ENCODE measurements around the gene TDRD9. TPM values are rescaled to one million over a fixed set of nuclear protein-coding genes. Genes with fewer than 3 reads are reported as not detected.

The TDRD9 gene
- total and polyA plus RNA-seq, 2 experiments from 2014 or later, result 0.24 TPM; not detected in 1

- Mint-ChIP-seq H3K9me3 (no peaks in the 10 kb centered on the region; the same call in 2 of the 3 replicates), H3K36me3 (ENCODE audit: low read depth) (no peaks in the 10 kb centered on the region), H3K27ac (no peak overlapping the region), H3K27me3 (ENCODE audit: insufficient read depth, low read depth, poor library complexity) (peaks cover 8% of the 10 kb centered on the region), H3K4me3 (no peak overlapping the region), H3K4me1 (peaks cover 17% of the 10 kb centered on the region)
- DNase-seq (ENCODE audit: low spot score), result no peak
- no peak overlapping the region for H3K27ac ChIP-seq (ENCODE audit: low read depth)
- ATAC-seq, result no peak
- H3K9me2 ChIP-seq (ENCODE audit: insufficient read depth), result no peaks in the 10 kb centered on the region
- H3K4me3 ChIP-seq, result no peak overlapping the region
- TF ChIP-seq EZH2phosphoT487 (IDR thresholded peaks at IDR 0.05; ENCODE audit: unreplicated experiment) (no peak), POLR2AphosphoS5 (IDR thresholded peaks at IDR 0.05; ENCODE audit: low read depth) (no peak), JUNB (IDR thresholded peaks at IDR 0.05; ENCODE audit: unreplicated experiment) (no peak), ETS1 (IDR thresholded peaks at IDR 0.05) (no peak), CTCF (conservative IDR thresholded peaks at IDR 0.05; ENCODE audit: low read depth in 2 of 2) (no peak), ZNF331 (CRISPR knock-in tag; IDR thresholded peaks at IDR 0.05; ENCODE audit: low read depth) (no peak), ZNF114 (CRISPR knock-in tag; IDR thresholded peaks at IDR 0.05) (no peak), ZNF462 (CRISPR knock-in tag; IDR thresholded peaks at IDR 0.05) (no peak), CREB1 (CRISPR knock-in tag; IDR thresholded peaks at IDR 0.05; ENCODE audit: low read depth) (no peak), NANOG (IDR thresholded peaks at IDR 0.05; ENCODE audit: borderline replicate concordance) (no peak), EZH2 (IDR thresholded peaks at IDR 0.05; ENCODE audit: low read depth, unreplicated experiment) (no peak), REST (IDR thresholded peaks at IDR 0.05; ENCODE audit: unreplicated experiment) (no peak), STAT1 (IDR thresholded peaks at IDR 0.05; ENCODE audit: unreplicated experiment) (no peak)
- H3F3A ChIP-seq (replicated peaks; ENCODE audit: low read depth), result no peaks in the 10 kb centered on the region
- peak overlapping the region; percentile 90 for H2AFZ ChIP-seq
- peak overlapping the region; percentile 66; the same call in 1 of the 2 replicates for H3K4me2 ChIP-seq
- no peaks in the 10 kb centered on the region for H3K79me2 ChIP-seq (replicated peaks; ENCODE audit: insufficient read depth)
- H3K4me1 ChIP-seq (ENCODE audit: insufficient read depth), result peaks cover 8% of the 10 kb centered on the region
- H3K27me3 ChIP-seq (ENCODE audit: insufficient read depth), result no peaks in the 10 kb centered on the region
- no peaks in the 10 kb centered on the region for H3K36me3 ChIP-seq (ENCODE audit: insufficient read depth)
- H4K20me1 ChIP-seq (replicated peaks; ENCODE audit: insufficient read depth), result no peaks in the 10 kb centered on the region
Observed at GRCh38 chr14:103879118-103879569, 49.1 kb upstream of the TDRD9 start.

Measured in GM23338 (cell line).